Measurements from ENCODE around the gene CDC42EP2.
"Not testable (repeated sequence)": the region's sequence is repeated elsewhere in the genome, so short reads cannot be mapped to it uniquely, and the experiment has no call there.

The CDC42EP2 gene

DNA sequence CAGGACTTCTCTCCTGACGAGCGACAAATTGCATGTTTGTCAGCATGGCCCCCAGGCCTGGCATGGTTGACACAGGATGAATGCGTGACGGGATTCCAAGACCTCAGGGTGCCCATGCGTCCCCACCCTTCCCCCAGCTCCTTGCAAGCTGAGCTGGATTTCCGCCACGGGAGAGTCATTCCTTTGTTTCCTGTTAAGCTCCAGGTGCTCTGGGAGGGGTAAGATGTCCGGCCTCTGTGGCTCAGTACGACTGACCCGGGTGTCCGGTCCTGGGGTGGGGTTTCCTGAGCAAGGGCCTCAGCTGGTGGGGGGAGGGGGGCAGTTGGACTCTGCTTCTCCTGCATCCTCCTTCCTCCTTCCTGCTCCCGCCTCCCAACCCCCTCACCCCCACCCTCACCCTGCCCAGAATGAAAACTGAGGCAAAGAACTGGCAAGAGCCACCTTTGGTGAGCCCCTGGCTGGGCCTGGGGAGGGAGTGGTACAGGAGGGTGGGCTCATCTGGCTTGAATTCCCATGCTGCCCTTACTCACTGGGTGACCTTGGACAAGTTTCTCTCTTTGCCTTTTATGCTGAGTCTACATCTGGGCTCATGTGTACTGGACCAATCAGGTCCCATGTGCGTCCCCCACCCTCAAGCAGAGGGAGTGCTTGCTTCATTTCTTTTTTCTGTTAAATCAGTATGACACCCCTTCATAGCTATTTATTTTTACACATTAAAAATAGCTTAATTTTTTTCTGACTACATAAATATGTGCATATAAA, 2.5 kb downstream of the CDC42EP2 start:
- DNase-seq (ENCODE audit: low read depth in 2 of 3, low spot score in 1 of 3): no peak

DNA sequence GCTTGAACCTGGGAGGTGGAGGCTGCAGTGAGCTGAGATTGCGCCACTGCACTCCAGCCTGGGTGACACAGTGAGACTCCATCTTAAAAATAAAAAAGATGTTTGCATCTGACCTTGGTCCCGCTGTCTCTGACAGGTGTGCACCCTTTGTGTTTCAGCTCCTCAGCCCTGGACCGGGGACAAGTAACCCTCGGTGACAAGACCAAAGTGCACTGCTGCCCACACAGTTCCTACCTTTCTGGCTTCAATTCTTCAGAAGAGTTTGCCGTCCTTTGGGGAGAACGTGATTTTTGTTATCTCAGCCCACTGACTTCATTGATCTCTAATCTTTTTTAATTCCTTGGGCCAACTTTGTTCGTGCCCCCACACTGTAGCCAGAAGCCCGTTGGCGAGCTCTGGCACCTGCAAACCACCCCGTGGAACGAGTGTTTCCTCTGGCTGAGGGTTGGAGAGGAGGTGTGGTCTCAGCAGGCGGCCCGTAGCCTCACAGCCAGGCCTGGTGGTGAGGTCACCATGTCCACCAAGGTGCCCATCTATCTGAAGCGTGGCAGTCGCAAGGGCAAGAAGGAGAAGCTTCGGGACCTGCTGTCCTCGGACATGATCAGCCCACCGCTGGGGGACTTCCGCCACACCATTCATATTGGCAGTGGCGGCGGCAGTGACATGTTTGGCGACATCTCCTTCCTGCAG, 5.9 kb downstream of the CDC42EP2 start:
- DNase-seq (ENCODE audit: low read depth in 2 of 3, low spot score in 1 of 3): no peak

DNA sequence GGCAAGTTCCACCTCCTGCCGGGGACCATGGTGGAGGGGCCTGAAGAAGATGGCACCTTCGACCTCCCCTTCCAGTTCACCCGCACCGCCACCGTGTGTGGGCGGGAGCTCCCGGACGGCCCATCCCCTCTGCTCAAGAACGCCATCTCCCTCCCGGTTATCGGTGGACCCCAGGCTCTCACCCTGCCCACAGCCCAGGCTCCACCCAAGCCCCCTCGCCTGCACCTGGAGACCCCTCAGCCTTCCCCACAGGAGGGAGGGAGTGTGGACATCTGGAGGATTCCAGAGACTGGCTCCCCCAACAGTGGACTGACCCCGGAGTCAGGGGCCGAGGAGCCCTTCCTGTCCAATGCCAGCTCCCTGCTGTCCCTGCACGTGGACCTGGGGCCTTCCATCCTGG, 6.4 kb downstream of the CDC42EP2 start:
- no peak for DNase-seq (ENCODE audit: low read depth in 2 of 3, low spot score in 1 of 3)

DNA sequence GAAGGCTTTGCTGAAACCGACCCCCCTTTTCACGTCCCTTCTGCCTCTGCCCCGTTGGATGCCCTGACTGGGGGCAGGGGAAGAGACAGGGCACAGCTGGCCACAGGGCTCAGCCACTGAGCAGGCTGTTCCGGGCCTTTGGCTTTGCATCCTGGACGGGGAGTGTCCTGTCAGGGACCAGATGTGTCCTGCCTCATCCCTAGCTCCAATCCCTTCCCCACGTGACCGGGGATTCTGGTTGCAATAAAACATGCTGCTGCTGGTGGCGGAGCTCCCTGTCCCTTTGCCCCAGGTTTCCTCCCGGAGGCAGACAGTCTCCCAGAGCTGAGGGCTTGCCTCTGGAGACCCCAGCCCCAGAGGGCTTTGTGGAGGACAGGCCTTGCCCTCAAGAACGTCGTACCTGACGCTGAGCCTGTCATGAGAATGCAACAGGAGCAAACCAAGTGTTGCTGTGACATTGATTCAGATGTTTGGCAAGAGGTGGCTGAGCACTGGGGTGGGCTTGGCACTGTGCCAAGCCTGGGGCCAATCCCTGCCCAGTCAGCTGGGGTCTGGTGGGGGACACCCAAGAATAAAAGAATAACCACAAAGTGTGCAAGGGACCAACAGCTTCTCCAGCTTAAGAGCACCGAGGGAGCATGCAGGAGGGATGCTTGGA, 7.3 kb downstream of the CDC42EP2 start:
- DNase-seq (ENCODE audit: low read depth in 2 of 3, low spot score in 1 of 3): no peak

- no peak for DNase-seq (ENCODE audit: low read depth in 2 of 3, low spot score in 1 of 3)
Measured at GRCh38 chr11:65323813-65324212, 9.1 kb downstream of the CDC42EP2 start.

- DNase-seq (ENCODE audit: low read depth in 2 of 3, low spot score in 1 of 3): no peak
Measured at GRCh38 chr11:65325435-65325834, 10.8 kb downstream of the CDC42EP2 start.

GRCh38 chr11:65327021-65327420, 12.4 kb downstream of the CDC42EP2 start:
- DNase-seq (ENCODE audit: low read depth in 2 of 3, low spot score in 1 of 3): no peak

DNA sequence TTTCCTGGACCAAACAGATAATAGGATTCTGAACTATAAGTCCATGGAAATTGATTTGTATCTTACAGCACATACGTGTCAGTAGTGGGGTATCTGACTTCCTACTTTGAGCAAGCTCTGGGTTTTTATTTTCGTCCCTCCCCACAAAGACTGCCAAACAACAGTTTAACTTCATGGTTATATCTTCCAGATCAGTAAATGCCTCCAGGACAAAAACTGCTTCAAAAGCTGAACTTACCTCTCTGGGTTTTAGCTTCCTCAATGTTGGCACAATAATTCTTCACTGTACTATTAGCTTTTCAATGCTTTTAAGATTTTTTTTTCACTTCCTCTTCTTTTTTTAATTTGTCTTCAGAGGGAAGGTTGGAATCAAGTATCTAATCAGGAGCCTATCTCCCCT, 14.8 kb downstream of the CDC42EP2 start:
- no peak for DNase-seq (ENCODE audit: low read depth in 2 of 3, low spot score in 1 of 3)

DNA sequence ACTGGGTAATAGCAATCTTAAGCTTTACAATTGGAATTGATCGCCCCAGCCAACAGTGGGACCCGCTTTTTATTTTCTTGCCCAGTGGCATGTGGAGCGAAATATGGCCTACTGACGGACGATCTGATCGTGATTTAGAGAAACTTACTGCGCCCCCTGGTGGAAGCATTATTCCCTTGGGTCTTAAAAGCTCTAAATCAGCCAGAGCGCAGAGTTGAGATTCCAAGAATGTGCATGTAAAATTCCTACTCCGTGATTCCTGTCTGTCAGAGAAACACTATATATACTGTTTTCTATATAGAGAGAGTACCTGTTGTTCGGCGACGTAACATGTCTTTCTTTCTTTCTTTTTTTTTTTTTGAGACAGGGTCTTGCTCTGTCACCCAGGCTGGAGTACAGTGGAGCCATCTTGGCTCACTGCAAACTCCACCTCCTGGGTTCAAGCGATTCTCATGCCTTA, 15.3 kb downstream of the CDC42EP2 start:
- peak; percentile 68 to 94 (median 83) for DNase-seq (ENCODE audit: low read depth in 2 of 3, low spot score in 1 of 3)

GRCh38 chr11:65330544-65330943, 15.9 kb downstream of the CDC42EP2 start:
- no peak for DNase-seq (ENCODE audit: low read depth in 2 of 3, low spot score in 1 of 3)

DNA sequence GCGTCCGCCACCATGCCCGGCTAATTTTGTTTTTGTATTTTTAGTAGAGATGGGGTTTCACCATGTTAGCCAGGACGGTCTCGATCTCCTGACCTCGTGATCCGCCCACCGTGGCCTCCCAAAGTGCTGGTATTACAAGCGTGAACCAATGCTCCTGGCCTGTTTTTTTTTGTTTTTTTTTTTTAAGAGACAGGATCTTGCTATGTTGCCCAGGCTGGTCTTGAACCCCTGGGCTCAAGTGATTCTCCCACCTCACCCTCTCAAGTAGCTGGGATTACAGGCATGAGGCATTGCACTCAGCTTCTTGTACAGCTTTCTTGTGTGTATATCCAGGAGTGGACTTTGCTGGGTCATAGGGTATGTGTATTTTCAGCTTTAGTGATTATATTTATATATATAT, 17.9 kb downstream of the CDC42EP2 start:
- not testable (repeated sequence) for DNase-seq (ENCODE audit: low read depth in 2 of 3, low spot score in 1 of 3)

- no peak for DNase-seq (ENCODE audit: low read depth in 2 of 3, low spot score in 1 of 3)
Measured at GRCh38 chr11:65334696-65335295, 20.1 kb downstream of the CDC42EP2 start.

DNA sequence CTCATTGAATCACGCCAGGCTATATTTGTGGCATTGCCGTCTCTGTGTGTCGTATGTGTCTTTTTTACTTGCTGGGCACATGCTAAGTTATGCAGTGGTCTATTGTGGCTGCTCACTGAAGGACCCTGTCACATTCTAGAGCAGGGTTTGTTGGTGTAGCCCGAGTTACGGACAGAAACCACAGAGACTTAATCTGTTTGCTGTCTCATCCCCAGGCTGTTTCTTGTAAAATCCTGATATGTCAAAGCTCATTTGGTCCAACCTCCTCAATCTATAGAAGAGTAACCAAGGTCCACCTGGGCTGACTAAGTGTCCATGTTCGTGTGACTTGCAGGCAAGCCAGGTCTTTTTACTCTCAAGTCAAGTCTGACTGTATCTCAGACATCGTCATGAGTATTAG, 24.0 kb downstream of the CDC42EP2 start:
- no peak for DNase-seq (ENCODE audit: low read depth in 2 of 3, low spot score in 1 of 3)

DNA sequence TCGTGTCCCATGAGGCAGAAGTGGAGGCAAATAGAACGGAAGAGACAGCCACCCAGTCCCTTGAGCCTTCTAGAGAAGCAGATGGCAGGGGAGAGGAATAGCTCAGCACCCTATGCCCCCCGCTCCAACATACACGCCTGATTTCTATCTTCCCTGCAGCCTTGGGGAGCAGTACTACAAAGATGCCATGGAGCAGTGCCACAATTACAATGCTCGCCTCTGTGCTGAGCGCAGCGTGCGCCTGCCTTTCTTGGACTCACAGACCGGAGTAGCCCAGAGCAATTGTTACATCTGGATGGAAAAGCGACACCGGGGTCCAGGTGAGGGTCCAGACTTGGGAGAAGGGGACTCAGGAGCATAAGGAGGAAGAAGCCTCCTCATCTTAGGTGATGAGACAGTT, 25.6 kb downstream of the CDC42EP2 start:
- DNase-seq (ENCODE audit: low read depth in 2 of 3, low spot score in 1 of 3): no peak

DNA sequence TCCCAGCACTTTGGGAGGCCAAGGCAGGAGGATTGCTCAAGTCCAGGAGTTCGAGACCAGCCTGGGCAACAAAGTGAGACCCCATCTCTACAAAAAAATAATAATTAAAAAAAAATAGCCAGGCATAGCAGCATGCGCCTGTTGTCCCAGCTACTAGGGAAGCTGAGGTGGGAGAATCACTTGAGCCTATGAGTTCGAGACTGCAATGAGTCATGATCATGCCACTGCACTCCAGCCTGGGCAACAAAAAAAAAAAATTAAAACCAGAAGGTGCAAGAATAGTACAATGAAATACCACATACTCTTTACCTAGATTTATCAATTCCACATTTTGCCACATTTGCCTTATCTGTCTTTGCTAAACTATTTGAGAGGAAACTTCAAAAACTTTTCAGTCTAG, 27.2 kb downstream of the CDC42EP2 start:
- no peak for DNase-seq (ENCODE audit: low read depth in 2 of 3, low spot score in 1 of 3)

DNA sequence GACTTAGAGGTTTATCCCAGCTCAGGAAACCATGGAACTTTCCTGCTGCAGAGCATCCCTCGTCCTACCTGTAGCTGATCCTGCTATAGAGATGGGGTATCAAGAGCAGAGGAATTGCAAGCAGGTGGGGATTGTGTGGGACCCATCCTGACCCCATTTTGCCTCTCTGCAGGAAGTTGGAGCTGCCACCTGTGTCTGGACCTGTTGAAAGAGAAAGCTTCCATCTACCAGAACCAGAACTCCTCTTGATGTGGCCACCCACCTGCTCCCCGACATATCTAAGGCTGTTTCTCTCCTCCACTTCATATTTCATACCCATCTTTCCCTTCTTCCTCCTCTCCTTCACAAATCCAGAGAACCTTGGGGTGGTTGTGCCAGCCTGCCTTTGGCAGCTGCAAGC, 36.8 kb downstream of the CDC42EP2 start:
- no peak for DNase-seq (ENCODE audit: low read depth in 2 of 3, low spot score in 1 of 3)

DNA sequence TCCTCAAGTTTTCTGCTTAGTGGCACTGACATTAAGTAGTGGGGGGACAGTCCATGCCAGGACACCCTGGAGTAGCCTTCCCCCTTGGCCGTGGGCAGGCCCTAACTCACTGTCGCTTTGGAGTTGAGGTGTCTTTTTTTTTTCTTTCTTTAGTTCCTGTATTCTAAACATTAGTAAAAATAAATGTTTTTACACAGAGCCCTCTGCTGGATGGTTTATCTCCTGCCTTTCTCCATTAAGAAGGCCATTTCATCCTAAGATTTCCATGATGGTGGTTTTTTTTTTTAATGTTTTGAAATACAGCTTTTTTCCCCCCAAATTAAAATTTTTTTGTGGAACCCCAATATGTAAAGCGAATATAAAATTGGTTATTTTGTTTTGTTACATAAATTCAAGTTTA, 38.1 kb downstream of the CDC42EP2 start:
- DNase-seq (ENCODE audit: low read depth in 2 of 3, low spot score in 1 of 3): no peak

GRCh38 chr11:65353376-65353775, 38.7 kb downstream of the CDC42EP2 start:
- no peak for DNase-seq (ENCODE audit: low read depth in 2 of 3, low spot score in 1 of 3)

GRCh38 chr11:65353900-65354264, 39.2 kb downstream of the CDC42EP2 start:
- DNase-seq (ENCODE audit: low read depth in 2 of 3, low spot score in 1 of 3): no peak

- peak; percentile 91 to 97 (median 96) for DNase-seq (ENCODE audit: low read depth in 2 of 3, low spot score in 1 of 3)
Measured at GRCh38 chr11:65354265-65355012, 39.8 kb downstream of the CDC42EP2 start, which contains the start of gene TIGD3. Gene TIGD3 (plus strand): TSS chr11:65354751. CDS start chr11:65355809, 1,058 bp downstream.
